Osteoblast (primary cell): ENCODE measurements around the gene ZDHHC3. TPM values are rescaled to one million over a fixed set of nuclear protein-coding genes. Genes with fewer than 3 reads are reported as not detected.

ENCODE experiments used
- DNase-seq: peaks from one replicate; pipeline ENCODE4 v3.0.0; 2011; ENCODE audit warnings: low spot score, mixed read lengths; ENCODE audit not compliant: insufficient read length; ENCODE audit errors: missing footprints
- H2AFZ ChIP-seq: 2 replicates; pipeline ENCODE4 v1.6.0; 2011; ENCODE audit warnings: mild to moderate bottlenecking, low read length
- H3K27ac ChIP-seq: 2 replicates; pipeline ENCODE4 v1.5.1; 2011; ENCODE audit warnings: mild to moderate bottlenecking, low read depth, low read length, moderate library complexity
- H3K27me3 ChIP-seq: 2 replicates; pipeline ENCODE4 v1.6.0; 2012; ENCODE audit warnings: mild to moderate bottlenecking, control low read depth, inconsistent platforms, low read length, moderate library complexity; ENCODE audit not compliant: insufficient read depth
- H3K36me3 ChIP-seq: 2 replicates; pipeline ENCODE4 v1.5.1; 2011; ENCODE audit warnings: mild to moderate bottlenecking, low read length, control low read depth, moderate library complexity; ENCODE audit not compliant: insufficient read depth
- H3K4me1 ChIP-seq: 2 replicates; pipeline ENCODE4 v1.5.1; 2011; ENCODE audit warnings: mild to moderate bottlenecking, low read length, control low read depth, moderate library complexity; ENCODE audit not compliant: insufficient read depth
- H3K4me2 ChIP-seq: 2 replicates; pipeline ENCODE4 v1.6.0; 2011; ENCODE audit warnings: mild to moderate bottlenecking, low read length; ENCODE audit not compliant: insufficient read depth
- H3K4me3 ChIP-seq: fragments of 200-600 bp; sonication (generic); 3 replicates; pipeline ENCODE4 v1.5.1; 2012; ENCODE audit warnings: mild to moderate bottlenecking, low read length, inconsistent platforms; ENCODE audit not compliant: insufficient read depth
- H3K79me2 ChIP-seq: 2 replicates; pipeline ENCODE4 v1.6.0; 2012; ENCODE audit warnings: mild to moderate bottlenecking, low read length, control low read depth, inconsistent platforms; ENCODE audit not compliant: insufficient read depth
- H3K9me3 ChIP-seq: 2 replicates; pipeline ENCODE4 v1.5.1; 2011; ENCODE audit warnings: low read depth, low read length, control low read depth
- H4K20me1 ChIP-seq: 2 replicates; pipeline ENCODE4 v1.6.0; 2012; ENCODE audit warnings: mild to moderate bottlenecking, low read length, control low read depth; ENCODE audit not compliant: insufficient read depth
- CTCF ChIP-seq: IDR thresholded peaks from 2 replicates; pipeline ENCODE4 v1.5.1; 2011; ENCODE audit warnings: mild to moderate bottlenecking, low read depth, low read length, moderate library complexity; ENCODE audit errors: extremely low read depth
- total RNA-seq: library from RNA; depleted of rRNA; stranded (reverse); fragments of >200 nt; gene quantifications from 2 replicates; pipeline ENCODE4 v1.2.3, GENCODE V29; 2012

Gene ZDHHC3
- total RNA-seq, 1 donor = 61.2 TPM

- Histone ChIP-seq H2AFZ (no peak overlapping the region), H4K20me1 (peaks cover 37% of the 10 kb centered on the region), H3K4me3 (no peak overlapping the region), H3K79me2 (peaks cover 82% of the 10 kb centered on the region), H3K4me2 (no peak overlapping the region), H3K27ac (no peak overlapping the region), H3K9me3 (no peaks in the 10 kb centered on the region), H3K36me3 (no peaks in the 10 kb centered on the region), H3K27me3 (no peaks in the 10 kb centered on the region), H3K4me1 (no peaks in the 10 kb centered on the region)
- DNase-seq = no peak
- TF ChIP-seq CTCF = no peak
Observed at GRCh38 chr3:44968447-44968858, 7.5 kb downstream of the ZDHHC3 start.

- Histone ChIP-seq H3K9me3 (no peaks in the 10 kb centered on the region), H3K79me2 (peaks cover 81% of the 10 kb centered on the region), H3K4me3 (no peak overlapping the region), H2AFZ (no peak overlapping the region), H3K27me3 (no peaks in the 10 kb centered on the region), H3K4me1 (peaks cover 5% of the 10 kb centered on the region), H3K4me2 (no peak overlapping the region), H3K27ac (no peak overlapping the region), H4K20me1 (peaks cover 42% of the 10 kb centered on the region), H3K36me3 (no peaks in the 10 kb centered on the region)
- no peak for TF ChIP-seq CTCF
- no peak for DNase-seq
Observed at GRCh38 chr3:44966795-44967278, 9.1 kb downstream of the ZDHHC3 start.

- no peak for TF ChIP-seq CTCF
- no peak for DNase-seq
- Histone ChIP-seq H3K36me3 (no peaks in the 10 kb centered on the region), H3K4me1 (peaks cover 12% of the 10 kb centered on the region), H3K27ac (no peak overlapping the region), H3K4me2 (no peak overlapping the region), H4K20me1 (peaks cover 49% of the 10 kb centered on the region), H3K9me3 (no peaks in the 10 kb centered on the region), H2AFZ (no peak overlapping the region), H3K4me3 (no peak overlapping the region), H3K27me3 (no peaks in the 10 kb centered on the region), H3K79me2 (peaks cover 77% of the 10 kb centered on the region)
Observed at GRCh38 chr3:44965165-44965564, 10.8 kb downstream of the ZDHHC3 start.

- peaks cover 14% of the 10 kb centered on the region for H3K4me1 ChIP-seq
- H3K36me3 ChIP-seq = peaks cover 6% of the 10 kb centered on the region
- H3K4me3 ChIP-seq = no peak overlapping the region
- H3K4me2 ChIP-seq = no peak overlapping the region
- no peak overlapping the region for H2AFZ ChIP-seq
- TF ChIP-seq CTCF = no peak
- H3K9me3 ChIP-seq = no peaks in the 10 kb centered on the region
- H3K79me2 ChIP-seq = peaks cover 77% of the 10 kb centered on the region
- peaks cover 57% of the 10 kb centered on the region for H4K20me1 ChIP-seq
- no peak overlapping the region for H3K27ac ChIP-seq
- DNase-seq = no peak
- H3K27me3 ChIP-seq = no peaks in the 10 kb centered on the region
Observed at GRCh38 chr3:44963571-44964325, 12.2 kb downstream of the ZDHHC3 start.
